ENCODE data around the gene GSDME. TPM values are rescaled to one million over a fixed set of nuclear protein-coding genes. Genes with fewer than 3 reads are reported as not detected.

The GSDME gene
- total and polyA plus RNA-seq, 8 donors = 8.3 to 16.6 (median 12.4) TPM

GRCh38 chr7:24715171-24715570 is 42.1 kb downstream of the GSDME start:
- intact Hi-C loops (cut with DNase I) = no loop called here
- no peak for TF ChIP-seq CTCF (IDR thresholded peaks at IDR 0.05)
- Histone ChIP-seq H3K27me3 (no peaks in the 10 kb centered on the region), H3K36me3 (no peaks in the 10 kb centered on the region), H3K27ac (no peak overlapping the region), H3K4me3 (no peak overlapping the region), H3K4me1 (no peaks in the 10 kb centered on the region), H3K9me3 (no peaks in the 10 kb centered on the region)
- no peak for DNase-seq
- no peak for ATAC-seq

- DNase-seq = peak in 1 of 4 donors; percentile 62
- no peak for ATAC-seq
- no peak for TF ChIP-seq CTCF (IDR thresholded peaks at IDR 0.05)
- H3K4me3 ChIP-seq = no peak overlapping the region
- H3K9me3 ChIP-seq = no peaks in the 10 kb centered on the region
- H3K36me3 ChIP-seq = no peaks in the 10 kb centered on the region
- intact Hi-C loops (cut with DNase I) = no loop called here
- no peak overlapping the region for H3K27ac ChIP-seq
- H3K27me3 ChIP-seq = no peaks in the 10 kb centered on the region
- no peaks in the 10 kb centered on the region for H3K4me1 ChIP-seq
Measured at GRCh38 chr7:24714676-24715010, 42.6 kb downstream of the GSDME start.

- Histone ChIP-seq H3K27me3 (no peaks in the 10 kb centered on the region), H3K4me3 (no peak overlapping the region), H3K4me1 (no peaks in the 10 kb centered on the region), H3K9me3 (no peaks in the 10 kb centered on the region), H3K27ac (no peak overlapping the region), H3K36me3 (no peaks in the 10 kb centered on the region)
- ATAC-seq (no peak), DNase-seq (no peak)
- no peak for TF ChIP-seq CTCF (IDR thresholded peaks at IDR 0.05)
- intact Hi-C loops (cut with DNase I) = no loop called here
Measured at GRCh38 chr7:24713850-24714675, 43.2 kb downstream of the GSDME start.

GRCh38 chr7:24713039-24713793 is 44.0 kb downstream of the GSDME start:
- no peaks in the 10 kb centered on the region for H3K4me1 ChIP-seq
- no peak for TF ChIP-seq CTCF (IDR thresholded peaks at IDR 0.05)
- no peak overlapping the region for H3K27ac ChIP-seq
- no peak for ATAC-seq
- no peaks in the 10 kb centered on the region for H3K27me3 ChIP-seq
- DNase-seq = peak in 1 of 4 donors; percentile 34
- no peaks in the 10 kb centered on the region for H3K9me3 ChIP-seq
- intact Hi-C loops (cut with DNase I) = no loop called here
- no peak overlapping the region for H3K4me3 ChIP-seq
- no peaks in the 10 kb centered on the region for H3K36me3 ChIP-seq

GRCh38 chr7:24709585-24710360 is 47.5 kb downstream of the GSDME start:
- Histone ChIP-seq H3K9me3 (no peaks in the 10 kb centered on the region), H3K27me3 (peaks cover 0 to 5% of the 10 kb centered on the region in 2 donors), H3K4me1 (no peaks in the 10 kb centered on the region), H3K4me3 (no peak overlapping the region), H3K36me3 (no peaks in the 10 kb centered on the region), H3K27ac (no peak overlapping the region)
- ATAC-seq = no peak
- TF ChIP-seq CTCF (IDR thresholded peaks at IDR 0.05) = no peak
- intact Hi-C loops (cut with DNase I) = no loop called here
- DNase-seq = peak in 1 of 4 donors; percentile 31

Data from left lung (tissue), 10 donors.